ENCODE measurements around the gene ACSM2B. TPM values are rescaled to one million over a fixed set of nuclear protein-coding genes. Genes with fewer than 3 reads are reported as not detected.

ACSM2B gene
- total and polyA plus RNA-seq, 2 donors (not counting 3 experiments of a cell fraction or from before 2014, with no cell fraction given), result 0.07 TPM; not detected in 1

DNA sequence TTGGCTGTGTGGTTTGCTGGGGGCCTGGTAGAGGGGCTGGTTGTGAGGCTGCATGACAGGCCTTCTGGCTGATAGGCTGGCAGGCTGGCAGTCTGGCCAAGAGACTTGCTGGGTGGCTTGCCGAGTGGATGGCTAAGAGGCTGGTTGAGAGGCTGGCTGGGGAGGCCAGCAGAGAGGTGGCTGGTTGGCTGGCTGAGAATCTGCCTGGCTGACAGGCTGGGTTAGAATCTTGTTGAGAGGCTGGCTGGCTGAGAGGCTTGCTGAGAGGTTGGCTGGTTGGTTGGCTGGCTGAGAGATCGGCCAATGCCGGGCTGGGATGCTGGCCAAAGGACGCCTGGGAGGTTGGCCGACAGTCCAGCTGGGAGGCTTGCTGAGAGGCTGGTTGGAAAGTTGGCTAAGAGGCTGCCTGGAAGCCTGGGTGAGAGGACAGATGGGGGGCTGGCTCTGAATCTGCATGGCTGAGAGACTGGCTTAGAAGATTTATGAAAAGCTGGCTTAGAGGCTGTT, 35.9 kb upstream of the ACSM2B start:
- no peaks in the 10 kb centered on the region for H3K27me3 ChIP-seq (ENCODE audit: control insufficient read depth in 2 of 2, insufficient read depth in 2 of 2, low read length in 2 of 2)
- no peaks in the 10 kb centered on the region for H3K36me3 ChIP-seq (ENCODE audit: control insufficient read depth in 2 of 2, extremely low read depth in 1 of 2, insufficient read depth in 2 of 2, low read length in 2 of 2)
- H3K4me3 ChIP-seq (replicated peaks in 1 of 3; ENCODE audit: insufficient read depth in 1 of 3, low read depth in 1 of 3, low read length in 3 of 3), result no peak overlapping the region
- POLR2A ChIA-PET, result no interaction called here
- BruUV-seq (replicated peaks), result no TSS peak
- CTCF ChIA-PET, result no interaction called here
- H3K9ac ChIP-seq (replicated peaks; ENCODE audit: extremely low read depth, insufficient read depth, low read length), result no peak overlapping the region
- no peaks in the 10 kb centered on the region for H4K20me1 ChIP-seq (replicated peaks; ENCODE audit: control insufficient read depth, extremely low read depth, insufficient read depth, low read length)
- FAIRE-seq (no peak), DNase-seq (ENCODE audit: low read depth, low spot score) (no peak)
- no peak overlapping the region for H3K27ac ChIP-seq (ENCODE audit: insufficient read depth, low read depth, low read length)
- H2AFZ ChIP-seq (ENCODE audit: low read depth, low read length), result no peak overlapping the region
- H3K9me1 ChIP-seq (replicated peaks; ENCODE audit: control insufficient read depth, extremely low read depth, insufficient read depth, low read length), result no peaks in the 10 kb centered on the region
- TF ChIP-seq, protein P1, sequence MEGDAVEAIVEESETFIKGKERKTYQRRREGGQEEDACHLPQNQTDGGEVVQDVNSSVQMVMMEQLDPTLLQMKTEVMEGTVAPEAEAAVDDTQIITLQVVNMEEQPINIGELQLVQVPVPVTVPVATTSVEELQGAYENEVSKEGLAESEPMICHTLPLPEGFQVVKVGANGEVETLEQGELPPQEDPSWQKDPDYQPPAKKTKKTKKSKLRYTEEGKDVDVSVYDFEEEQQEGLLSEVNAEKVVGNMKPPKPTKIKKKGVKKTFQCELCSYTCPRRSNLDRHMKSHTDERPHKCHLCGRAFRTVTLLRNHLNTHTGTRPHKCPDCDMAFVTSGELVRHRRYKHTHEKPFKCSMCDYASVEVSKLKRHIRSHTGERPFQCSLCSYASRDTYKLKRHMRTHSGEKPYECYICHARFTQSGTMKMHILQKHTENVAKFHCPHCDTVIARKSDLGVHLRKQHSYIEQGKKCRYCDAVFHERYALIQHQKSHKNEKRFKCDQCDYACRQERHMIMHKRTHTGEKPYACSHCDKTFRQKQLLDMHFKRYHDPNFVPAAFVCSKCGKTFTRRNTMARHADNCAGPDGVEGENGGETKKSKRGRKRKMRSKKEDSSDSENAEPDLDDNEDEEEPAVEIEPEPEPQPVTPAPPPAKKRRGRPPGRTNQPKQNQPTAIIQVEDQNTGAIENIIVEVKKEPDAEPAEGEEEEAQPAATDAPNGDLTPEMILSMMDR (IDR thresholded peaks at IDR 0.05; ENCODE audit: extremely low read depth in 1 of 2, insufficient read depth in 1 of 2, low read depth in 1 of 2, low read length in 2 of 2), result no peak
- no peak for TF ChIP-seq POLR2AphosphoS5 (IDR thresholded peaks at IDR 0.05; ENCODE audit: insufficient read depth, low read depth, low read length)
- no peak for TF ChIP-seq EZH2 (IDR thresholded peaks at IDR 0.05; ENCODE audit: borderline replicate concordance, low read depth, low read length, severe bottlenecking)
- no peak for TF ChIP-seq GATA2 (IDR thresholded peaks at IDR 0.05; ENCODE audit: insufficient read depth, insufficient read length, low read depth, low read length)
- TF ChIP-seq POLR2A (IDR thresholded peaks at IDR 0.05; ENCODE audit: low read depth, low read length), result no peak
- TF ChIP-seq MAX (IDR thresholded peaks at IDR 0.05; ENCODE audit: insufficient read depth, insufficient read length), result no peak
- no peak for TF ChIP-seq MYC (IDR thresholded peaks at IDR 0.05; ENCODE audit: low read depth, low read length)
- H3K4me2 ChIP-seq (ENCODE audit: insufficient read depth, low read length), result no peak overlapping the region
- no peaks in the 10 kb centered on the region for H3K79me2 ChIP-seq (ENCODE audit: control insufficient read depth, insufficient read depth, low read length)
- H3K9me3 ChIP-seq (replicated peaks; ENCODE audit: control insufficient read depth, insufficient read depth, low read length), result no peaks in the 10 kb centered on the region
- intact Hi-C loops (cut with micrococcal nuclease) (no loop called here), dilution Hi-C loops (cut with MboI; ENCODE audit: extremely low pct_ligation_motif_present, low sequenced_read_pairs) (no loop called here)
- no peaks in the 10 kb centered on the region for H3K4me1 ChIP-seq (ENCODE audit: control insufficient read depth, extremely low read depth, insufficient read depth, low read length)
